VCaP (cell line): ENCODE data around the gene ARG2.

Source experiments
- H3K27ac ChIP-seq: fragments of 450-650 bp; 2 replicates; pipeline ENCODE4 v1.5.1; 2017
- CTCF ChIP-seq: fragments of 450-650 bp; conservative IDR thresholded peaks from 2 replicates; pipeline ENCODE4 v1.5.1; 2017; ENCODE audit warnings: mild to moderate bottlenecking, moderate library complexity

Gene ARG2

GRCh38 chr14:67665868-67666267 lies 46.1 kb downstream of the ARG2 start:
- TF ChIP-seq CTCF = no peak
- no peak overlapping the region for H3K27ac ChIP-seq

- peak; percentile 76 for TF ChIP-seq CTCF
- H3K27ac ChIP-seq = peak overlapping the region; percentile 5; the same call in 1 of the 2 replicates
Measured at GRCh38 chr14:67666750-67667449, 47.2 kb downstream of the ARG2 start.

- no peak overlapping the region for H3K27ac ChIP-seq
- no peak for TF ChIP-seq CTCF
Measured at GRCh38 chr14:67668559-67668958, 48.8 kb downstream of the ARG2 start.

GRCh38 chr14:67673451-67673850 lies 53.7 kb downstream of the ARG2 start:
- peak overlapping the region; percentile 99 for H3K27ac ChIP-seq
- no peak for TF ChIP-seq CTCF

- H3K27ac ChIP-seq = peak overlapping the region; percentile 99
- peak; percentile 23; the same call in 1 of the 2 replicates for TF ChIP-seq CTCF
Measured at GRCh38 chr14:67674139-67674479, 54.4 kb downstream of the ARG2 start.

DNA sequence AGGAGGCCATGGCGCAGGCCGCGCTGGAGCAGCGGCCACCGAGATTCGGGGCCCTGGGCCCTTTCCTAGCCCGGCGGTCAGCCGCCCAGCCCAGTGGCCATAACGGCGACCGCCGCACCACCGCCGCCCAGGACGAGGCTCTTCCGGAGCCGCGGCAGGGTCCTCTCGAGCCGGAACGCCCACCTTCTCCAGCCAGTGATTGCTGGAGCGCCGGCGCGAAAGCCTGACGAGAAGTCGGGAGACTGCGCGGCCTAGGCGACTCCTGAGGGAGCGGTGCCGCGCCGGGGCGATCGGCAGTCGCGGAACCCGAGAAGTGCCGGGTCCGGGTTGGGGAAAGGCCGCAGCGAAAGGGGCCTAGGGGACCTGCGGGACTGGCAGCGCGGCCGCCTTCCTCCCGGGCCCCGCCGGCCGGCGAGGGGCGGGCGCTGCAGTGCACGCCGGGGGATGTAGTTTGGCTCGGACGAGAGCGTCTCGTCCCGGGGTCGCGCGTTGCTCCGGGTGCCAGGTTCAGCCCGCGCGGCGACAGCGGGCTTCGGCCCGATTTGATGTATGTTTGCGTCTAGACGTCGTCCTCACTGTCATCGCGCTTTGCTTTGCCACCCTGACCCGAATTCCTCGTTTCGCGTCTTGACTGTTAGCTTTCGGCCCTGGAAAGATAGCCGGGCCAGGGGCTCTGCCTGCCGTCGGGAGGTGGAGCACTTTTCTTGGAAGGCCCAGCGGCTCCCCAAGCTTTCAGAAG lies 54.9 kb downstream of the ARG2 start, which contains the start of gene VTI1B:
Gene VTI1B (minus strand): TSS at position 153 of the 739 bp plus-strand sequence. CDS start 143 bp downstream, at position 10.
- H3K27ac ChIP-seq = peak within 1 kb of the TSS; percentile 99
- TF ChIP-seq CTCF = no peak; the same call in 1 of the 2 replicates

- TF ChIP-seq CTCF = no peak
- peak overlapping the region; percentile 99 for H3K27ac ChIP-seq
Measured at GRCh38 chr14:67675219-67675582, 55.5 kb downstream of the ARG2 start.
